Sigmoid colon (tissue), 7 donors: ENCODE data around the gene RTN4. TPM values are rescaled to one million over a fixed set of nuclear protein-coding genes. Genes with fewer than 3 reads are reported as not detected.

Experiments used
- DNase-seq: peaks from one replicate; pipeline ENCODE4 v3.0.0-alpha.2; 2019
- H3K27ac ChIP-seq, 4 donors: fragments of 200-600 bp; sonication (generic); one replicate each; pipeline ENCODE4 v1.5.1; 2016 to 2019; ENCODE audit warnings: mild to moderate bottlenecking in 1 of 4
- H3K27me3 ChIP-seq, 3 donors: fragments of 200-600 bp; sonication (generic); one replicate each; pipeline ENCODE4 v1.5.1; 2019; ENCODE audit warnings: mild to moderate bottlenecking in 1 of 3
- H3K36me3 ChIP-seq, 4 donors: fragments of 200-600 bp; sonication (generic); one replicate each; pipeline ENCODE4 v1.5.1; 2016 to 2019
- H3K4me1 ChIP-seq, 4 donors: fragments of 200-600 bp; sonication (generic); one replicate each; pipeline ENCODE4 v1.5.1; 2017 to 2019
- H3K4me3 ChIP-seq, 4 donors: fragments of 200-600 bp; sonication (generic); one replicate each; pipeline ENCODE4 v1.5.1; 2017 to 2019; ENCODE audit warnings: mild to moderate bottlenecking in 2 of 4, moderate library complexity in 1 of 4
- H3K9me3 ChIP-seq, 4 donors: fragments of 200-600 bp in 3 of 4; sonication (generic) in 3 of 4; one replicate each; pipeline versions ENCODE4 v1.5.1 to v1.6.1; 2013 to 2019
- EP300 ChIP-seq, 4 donors: sonication (generic); formaldehyde crosslinking; IDR thresholded peaks; one replicate each; pipeline ENCODE4 v1.6.1; 2017; ENCODE audit warnings: antibody characterized with exemption in 4 of 4
- POLR2A ChIP-seq, 2 donors: fragments of 450-650 bp; IDR thresholded peaks; one replicate each; pipeline ENCODE4 v1.6.1; 2016; ENCODE audit warnings: antibody characterized with exemption in 2 of 2, mild to moderate bottlenecking in 2 of 2, moderate library complexity in 2 of 2
- POLR2AphosphoS5 ChIP-seq, 4 donors: sonication (generic); formaldehyde crosslinking; IDR thresholded peaks; one replicate each; pipeline ENCODE4 v1.6.1; 2017; ENCODE audit warnings: antibody characterized with exemption in 4 of 4
- WGBS, 2 donors: extraction: QIAGEN DNeasy Blood & Tissue Kit; methylation state at CpG; one replicate each; pipeline ENCODE4 v1.1.7; 2013; 5-methylcytosine and 5-hydroxymethylcytosine counted together
- intact Hi-C: fragments of 100-400 bp; cut with DNase I; formaldehyde crosslinking; loops from one replicate; pipeline ENCODE4 v1.15.1; 2023
- polyA plus RNA-seq, 3 donors: library from polyadenylated mRNA; stranded (reverse); fragments of 200-250 nt; gene quantifications; one replicate each; pipeline ENCODE4 v1.2.3, GENCODE V29; 2013
- total RNA-seq, 4 donors: library from RNA; depleted of rRNA; stranded (reverse); fragments of >200 nt; gene quantifications; one replicate each; pipeline ENCODE4 v1.1.0, GENCODE V29; 2016
- TF ChIP-seq, protein P1 (sequence below), 4 experiments: fragments of 450-650 bp in 3 of 4; fragments of 200-600 bp in 1 of 4; IDR thresholded peaks; one replicate each; pipeline ENCODE4 v1.5.1; 2016 to 2019; ENCODE audit warnings: antibody characterized with exemption in 4 of 4, mild to moderate bottlenecking in 3 of 4, moderate library complexity in 2 of 4
- donor health status: healthy with polysubstance abuse.
- donor health status: Bipolar disorder and iron deficiency.
- donor health status: healthy.

Gene RTN4, protein sequence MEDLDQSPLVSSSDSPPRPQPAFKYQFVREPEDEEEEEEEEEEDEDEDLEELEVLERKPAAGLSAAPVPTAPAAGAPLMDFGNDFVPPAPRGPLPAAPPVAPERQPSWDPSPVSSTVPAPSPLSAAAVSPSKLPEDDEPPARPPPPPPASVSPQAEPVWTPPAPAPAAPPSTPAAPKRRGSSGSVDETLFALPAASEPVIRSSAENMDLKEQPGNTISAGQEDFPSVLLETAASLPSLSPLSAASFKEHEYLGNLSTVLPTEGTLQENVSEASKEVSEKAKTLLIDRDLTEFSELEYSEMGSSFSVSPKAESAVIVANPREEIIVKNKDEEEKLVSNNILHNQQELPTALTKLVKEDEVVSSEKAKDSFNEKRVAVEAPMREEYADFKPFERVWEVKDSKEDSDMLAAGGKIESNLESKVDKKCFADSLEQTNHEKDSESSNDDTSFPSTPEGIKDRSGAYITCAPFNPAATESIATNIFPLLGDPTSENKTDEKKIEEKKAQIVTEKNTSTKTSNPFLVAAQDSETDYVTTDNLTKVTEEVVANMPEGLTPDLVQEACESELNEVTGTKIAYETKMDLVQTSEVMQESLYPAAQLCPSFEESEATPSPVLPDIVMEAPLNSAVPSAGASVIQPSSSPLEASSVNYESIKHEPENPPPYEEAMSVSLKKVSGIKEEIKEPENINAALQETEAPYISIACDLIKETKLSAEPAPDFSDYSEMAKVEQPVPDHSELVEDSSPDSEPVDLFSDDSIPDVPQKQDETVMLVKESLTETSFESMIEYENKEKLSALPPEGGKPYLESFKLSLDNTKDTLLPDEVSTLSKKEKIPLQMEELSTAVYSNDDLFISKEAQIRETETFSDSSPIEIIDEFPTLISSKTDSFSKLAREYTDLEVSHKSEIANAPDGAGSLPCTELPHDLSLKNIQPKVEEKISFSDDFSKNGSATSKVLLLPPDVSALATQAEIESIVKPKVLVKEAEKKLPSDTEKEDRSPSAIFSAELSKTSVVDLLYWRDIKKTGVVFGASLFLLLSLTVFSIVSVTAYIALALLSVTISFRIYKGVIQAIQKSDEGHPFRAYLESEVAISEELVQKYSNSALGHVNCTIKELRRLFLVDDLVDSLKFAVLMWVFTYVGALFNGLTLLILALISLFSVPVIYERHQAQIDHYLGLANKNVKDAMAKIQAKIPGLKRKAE
- total RNA-seq (100 to 1,000 TPM; 152 to 264 (median 199) TPM), polyA plus RNA-seq (100 to 1,000 TPM in 1 of 3 donors, 10 to 100 TPM in 2; 54.1 to 153 (median 62.0) TPM)

DNA sequence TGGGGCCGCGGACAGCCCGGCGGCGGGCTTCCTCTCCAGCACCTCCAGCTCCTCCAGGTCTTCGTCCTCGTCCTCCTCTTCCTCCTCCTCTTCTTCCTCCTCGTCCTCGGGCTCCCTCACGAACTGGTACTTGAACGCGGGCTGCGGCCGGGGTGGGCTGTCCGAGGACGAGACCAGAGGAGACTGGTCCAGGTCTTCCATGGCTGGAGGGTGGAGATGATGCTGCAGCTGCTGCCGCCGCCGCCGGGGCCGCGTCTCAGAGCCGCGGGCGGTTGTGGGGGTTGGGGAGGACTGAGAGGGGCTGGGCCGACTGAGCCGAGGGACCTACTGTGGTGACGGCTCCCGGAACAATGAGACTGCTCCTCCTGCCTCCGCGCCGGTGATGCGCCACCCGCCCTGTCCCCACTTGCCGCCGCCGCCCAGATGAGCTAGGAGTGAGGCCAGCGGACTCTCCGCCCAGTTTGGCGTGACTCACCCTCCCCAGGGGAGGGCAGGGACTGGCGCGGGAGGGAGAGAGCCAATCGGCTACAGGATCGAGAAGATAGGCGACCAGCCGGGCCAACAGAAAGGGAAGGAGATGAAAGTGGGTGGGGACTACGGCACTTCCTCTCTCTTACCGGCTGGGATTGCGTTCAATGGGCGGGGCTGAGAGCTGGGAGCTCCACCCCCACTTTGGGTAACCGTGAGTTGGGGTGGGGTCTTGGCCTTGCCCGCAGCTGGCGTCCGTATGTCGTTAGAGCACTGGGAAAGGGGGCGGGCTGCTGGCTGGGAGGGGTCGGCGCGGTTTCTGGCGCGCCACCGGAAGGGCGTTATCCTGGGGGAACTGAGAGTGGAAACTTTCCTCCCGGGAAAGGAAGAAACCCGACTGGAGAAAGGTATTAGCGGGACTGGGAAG is at the start of gene RTN4:
RTN4 (minus strand) TSS at position 352 of the 895 bp plus-strand sequence; CDS start at position 201, 151 bp downstream.
- TF ChIP-seq EP300 (IDR thresholded peaks at IDR 0.05) (peak in 1 of 4 donors; percentile 17), POLR2A (IDR thresholded peaks at IDR 0.05) (peak; percentile 97 to 98), POLR2AphosphoS5 (IDR thresholded peaks at IDR 0.05) (peak; percentile 99 to 100 (median 99))
- TF ChIP-seq, protein P1, sequence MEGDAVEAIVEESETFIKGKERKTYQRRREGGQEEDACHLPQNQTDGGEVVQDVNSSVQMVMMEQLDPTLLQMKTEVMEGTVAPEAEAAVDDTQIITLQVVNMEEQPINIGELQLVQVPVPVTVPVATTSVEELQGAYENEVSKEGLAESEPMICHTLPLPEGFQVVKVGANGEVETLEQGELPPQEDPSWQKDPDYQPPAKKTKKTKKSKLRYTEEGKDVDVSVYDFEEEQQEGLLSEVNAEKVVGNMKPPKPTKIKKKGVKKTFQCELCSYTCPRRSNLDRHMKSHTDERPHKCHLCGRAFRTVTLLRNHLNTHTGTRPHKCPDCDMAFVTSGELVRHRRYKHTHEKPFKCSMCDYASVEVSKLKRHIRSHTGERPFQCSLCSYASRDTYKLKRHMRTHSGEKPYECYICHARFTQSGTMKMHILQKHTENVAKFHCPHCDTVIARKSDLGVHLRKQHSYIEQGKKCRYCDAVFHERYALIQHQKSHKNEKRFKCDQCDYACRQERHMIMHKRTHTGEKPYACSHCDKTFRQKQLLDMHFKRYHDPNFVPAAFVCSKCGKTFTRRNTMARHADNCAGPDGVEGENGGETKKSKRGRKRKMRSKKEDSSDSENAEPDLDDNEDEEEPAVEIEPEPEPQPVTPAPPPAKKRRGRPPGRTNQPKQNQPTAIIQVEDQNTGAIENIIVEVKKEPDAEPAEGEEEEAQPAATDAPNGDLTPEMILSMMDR (IDR thresholded peaks at IDR 0.05) = peak in 1 of 4 experiments; percentile 4
- peaks cover 0 to 38% (median 33%) of the 10 kb centered on the region in 4 donors for H3K4me1 ChIP-seq
- H3K9me3 ChIP-seq = no peaks in the 10 kb centered on the region
- H3K27ac ChIP-seq = peak within 1 kb of the TSS; percentile 99 to 100 (median 99)
- DNase-seq = peak; percentile 100
- H3K36me3 ChIP-seq = no peaks in the 10 kb centered on the region
- H3K27me3 ChIP-seq = no peaks in the 10 kb centered on the region
- peak within 1 kb of the TSS; percentile 82 to 96 (median 96) for H3K4me3 ChIP-seq
- WGBS, 2 donors = 1% methylated on average over 65 to 66 of the region's 66 CpGs
- intact Hi-C loops = loop anchor here (5.0 kb wide), 2 partner anchors 47 to 182 kb away; partner anchors contain the start of genes CLHC1 and RPS27A

DNA sequence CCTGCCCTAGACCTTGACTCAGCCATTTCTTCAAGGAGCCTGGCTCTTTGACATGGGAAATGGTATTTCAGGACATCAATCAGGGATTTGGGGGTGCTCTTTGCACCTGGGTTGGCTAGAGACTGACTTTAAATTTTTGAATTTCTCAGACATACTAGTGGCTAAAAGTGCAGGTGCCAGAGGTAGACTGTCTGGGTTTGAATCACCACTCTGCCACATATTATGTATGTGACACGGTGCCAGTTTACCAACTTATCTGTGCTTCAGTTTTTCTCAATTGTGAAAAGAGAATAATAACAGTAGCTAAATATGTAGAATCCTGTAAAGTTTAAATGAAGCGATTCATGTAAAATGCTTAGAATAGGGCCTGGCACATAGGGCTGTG is 49.2 kb upstream of the RTN4 start:
- no peaks in the 10 kb centered on the region for H3K9me3 ChIP-seq
- H3K4me1 ChIP-seq = peaks cover 0 to 69% (median 59%) of the 10 kb centered on the region in 4 donors
- H3K27ac ChIP-seq = peak overlapping the region; percentile 65 to 87 (median 84)
- TF ChIP-seq, protein P1 (IDR thresholded peaks at IDR 0.05) = no peak
- TF ChIP-seq POLR2A (IDR thresholded peaks at IDR 0.05) = no peak
- no peak for TF ChIP-seq EP300 (IDR thresholded peaks at IDR 0.05)
- no peak for TF ChIP-seq POLR2AphosphoS5 (IDR thresholded peaks at IDR 0.05)
- H3K36me3 ChIP-seq = no peaks in the 10 kb centered on the region
- H3K27me3 ChIP-seq = no peaks in the 10 kb centered on the region
- WGBS, 2 donors = 95 to 96% methylated on average over 2 of the region's 2 CpGs
- intact Hi-C loops = loop anchor here (5.0 kb wide), 2 partner anchors 47 to 58 kb away; partner anchors contain the start of gene RTN4
- no peak overlapping the region for H3K4me3 ChIP-seq
- DNase-seq = no peak

DNA sequence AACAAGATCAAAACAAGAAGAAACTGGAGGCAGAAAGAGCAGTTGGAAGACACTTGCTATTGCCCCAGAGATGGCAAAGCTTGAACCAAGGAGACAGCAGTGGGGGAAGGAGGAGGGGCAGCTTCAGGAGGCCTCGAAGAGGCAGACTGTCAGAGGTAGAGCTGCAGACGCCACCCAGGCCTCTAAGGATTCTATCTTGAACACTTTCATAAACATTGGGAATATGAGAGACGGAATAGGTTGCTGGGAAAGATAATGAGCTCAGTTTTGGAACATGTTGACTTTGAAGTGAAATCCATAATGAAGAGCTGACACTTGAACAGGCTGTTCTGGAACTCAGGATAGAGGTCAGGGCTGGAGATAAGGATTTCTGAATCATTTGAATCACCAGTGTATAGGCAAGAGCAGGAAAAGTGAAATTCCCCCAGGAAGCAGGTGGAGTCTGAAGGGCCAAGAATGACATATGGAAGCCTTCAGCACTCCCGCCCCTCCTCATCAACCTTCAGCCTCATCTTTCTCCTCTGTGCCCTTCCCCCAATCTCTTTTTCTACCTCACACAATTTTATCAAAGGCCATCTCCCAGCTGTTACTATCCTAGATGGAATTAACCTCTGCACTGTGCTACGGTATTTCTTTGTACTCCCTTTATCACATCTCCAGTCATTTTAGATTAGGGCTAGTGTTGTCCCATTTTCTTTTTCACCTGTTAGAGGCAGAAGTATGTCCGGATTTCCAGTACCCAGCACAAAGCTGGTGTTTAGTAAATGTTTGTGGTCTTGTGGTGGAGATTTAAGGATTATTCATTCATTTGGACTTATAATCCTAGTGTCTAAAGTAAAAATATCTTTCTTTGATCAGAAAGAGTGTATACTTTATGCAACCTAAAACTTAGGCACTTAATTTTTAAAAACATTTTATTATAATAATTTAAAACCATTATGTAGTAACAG is 47.5 kb upstream of the RTN4 start:
- TF ChIP-seq POLR2AphosphoS5 (IDR thresholded peaks at IDR 0.05) (peak in 2 of 4 donors; percentile 42), EP300 (IDR thresholded peaks at IDR 0.05) (no peak), POLR2A (IDR thresholded peaks at IDR 0.05) (no peak)
- 53 to 59% methylated on average over 6 of the region's 6 CpGs for WGBS, 2 donors
- Histone ChIP-seq H3K27ac (peak overlapping the region; percentile 67 to 87 (median 78)), H3K27me3 (no peaks in the 10 kb centered on the region), H3K4me3 (no peak overlapping the region), H3K9me3 (no peaks in the 10 kb centered on the region), H3K36me3 (no peaks in the 10 kb centered on the region), H3K4me1 (peaks cover 0 to 59% (median 53%) of the 10 kb centered on the region in 4 donors)
- DNase-seq = no peak
- intact Hi-C loops = loop anchor here (5.0 kb wide), 2 partner anchors 45 to 60 kb away; partner anchors contain the start of gene RTN4
